Endothelial cell of umbilical vein (primary cell): ENCODE data around the gene ELOVL5. TPM values are rescaled to one million over a fixed set of nuclear protein-coding genes. Genes with fewer than 3 reads are reported as not detected.

Experiments used
- BruUV-seq: library from RNA; stranded (reverse); fragments of 400-500 nt; replicated peaks from 2 replicates; lab custom pipeline; 2021; lab: Mats Ljungman, UMichigan
- CTCF ChIA-PET: fragments of 300-600, 350-600 bp; sonication (Branson Sonifier 250); formaldehyde crosslinking; loops from one replicate; lab custom pipeline; 2021; ENCODE audit warnings: antibody characterized with exemption, inconsistent platforms; lab: Charles Lee
- POLR2A ChIA-PET: fragments of 300-600, 350-600 bp; sonication (Branson Sonifier 250); formaldehyde crosslinking; loops from one replicate; lab custom pipeline; 2021; ENCODE audit warnings: antibody characterized with exemption, inconsistent platforms; lab: Charles Lee
- DNase-seq: peaks from one replicate; pipeline ENCODE4 v3.0.0-alpha.2; 2011; ENCODE audit warnings: low read depth, low spot score
- FAIRE-seq: peaks from 2 replicates; lab custom pipeline; 2011; peaks lifted over from hg19 to GRCh38; lab: Jason Lieb, UNC
- H2AFZ ChIP-seq: 2 replicates; pipeline ENCODE4 v1.6.0; 2012; ENCODE audit warnings: low read depth, low read length, control low read depth, inconsistent platforms
- H3K27ac ChIP-seq: 2 replicates; pipeline ENCODE4 v1.5.1; 2011; ENCODE audit warnings: low read depth, mild to moderate bottlenecking, control low read depth, low read length, moderate library complexity; ENCODE audit not compliant: insufficient read depth
- H3K27me3 ChIP-seq, 2 experiments: 2 replicates each; pipeline versions ENCODE4 v1.6.0 to v1.6.1; 2011; ENCODE audit warnings: low read length in 2 of 2, mixed read lengths in 1 of 2; ENCODE audit not compliant: control insufficient read depth in 2 of 2, insufficient read depth in 2 of 2
- H3K36me3 ChIP-seq, 2 experiments: 2 replicates in 1 of 2; 3 replicates in 1 of 2; pipeline ENCODE4 v1.5.1; 2011; ENCODE audit warnings: low read length in 2 of 2, mild to moderate bottlenecking in 1 of 2, moderate library complexity in 1 of 2; ENCODE audit not compliant: control insufficient read depth in 2 of 2, insufficient read depth in 2 of 2; ENCODE audit errors: extremely low read depth in 1 of 2
- H3K4me1 ChIP-seq: 3 replicates; pipeline ENCODE4 v1.5.1; 2011; ENCODE audit warnings: mild to moderate bottlenecking, low read length; ENCODE audit not compliant: control insufficient read depth, insufficient read depth; ENCODE audit errors: extremely low read depth
- H3K4me2 ChIP-seq: 2 replicates; pipeline ENCODE4 v1.6.1; 2011; ENCODE audit warnings: low read length, control low read depth, mixed read lengths; ENCODE audit not compliant: insufficient read depth
- H3K4me3 ChIP-seq, 3 experiments: fragments of 200-600 bp in 1 of 3; sonication (generic), shearing (Covaris generic) in 1 of 3; replicated peaks in 1 of 3; 2 replicates each; pipeline ENCODE4 v1.5.1; 2011 to 2016; ENCODE audit warnings: control low read depth in 3 of 3, low read length in 3 of 3, mild to moderate bottlenecking in 2 of 3, inconsistent platforms in 1 of 3, low read depth in 1 of 3, moderate library complexity in 1 of 3; ENCODE audit not compliant: insufficient read depth in 1 of 3
- H3K79me2 ChIP-seq: 2 replicates; pipeline ENCODE4 v1.6.0; 2012; ENCODE audit warnings: low read length, inconsistent platforms; ENCODE audit not compliant: control insufficient read depth, insufficient read depth
- H3K9ac ChIP-seq: replicated peaks from 2 replicates; pipeline ENCODE3; 2011; ENCODE audit warnings: low read length, control low read depth; ENCODE audit not compliant: insufficient read depth; ENCODE audit errors: extremely low read depth
- H3K9me1 ChIP-seq: replicated peaks from 3 replicates; pipeline ENCODE4 v1.6.0; 2011; ENCODE audit warnings: mild to moderate bottlenecking, low read length; ENCODE audit not compliant: control insufficient read depth, insufficient read depth; ENCODE audit errors: extremely low read depth
- H3K9me3 ChIP-seq: replicated peaks from 2 replicates; pipeline ENCODE4 v1.5.1; 2012; ENCODE audit warnings: low read length, inconsistent platforms; ENCODE audit not compliant: control insufficient read depth, insufficient read depth
- H4K20me1 ChIP-seq: replicated peaks from 2 replicates; pipeline ENCODE3; 2011; ENCODE audit warnings: mild to moderate bottlenecking, low read length; ENCODE audit not compliant: control insufficient read depth, insufficient read depth; ENCODE audit errors: extremely low read depth
- CTCF ChIP-seq, 2 donors: IDR thresholded peaks; 1 replicate in 1 of 2; 2 replicates in 1 of 2; pipeline ENCODE4 v1.5.1; 2011; ENCODE audit warnings: low read length in 2 of 2, mild to moderate bottlenecking in 2 of 2, moderate library complexity in 2 of 2, control low read depth in 1 of 2, inconsistent platforms in 1 of 2, low read depth in 1 of 2; ENCODE audit not compliant: insufficient read depth in 1 of 2; ENCODE audit errors: extremely low read depth in 1 of 2
- EZH2 ChIP-seq: IDR thresholded peaks from 2 replicates; pipeline ENCODE4 v1.6.1; 2012; ENCODE audit warnings: borderline replicate concordance, low read depth, mild to moderate bottlenecking, moderate library complexity, low read length, inconsistent platforms; ENCODE audit not compliant: severe bottlenecking
- FOS ChIP-seq: IDR thresholded peaks from 2 replicates; pipeline ENCODE4 v1.6.1; 2011; ENCODE audit warnings: mild to moderate bottlenecking, low read length, moderate library complexity, borderline replicate concordance; ENCODE audit not compliant: insufficient read depth
- GATA2 ChIP-seq: IDR thresholded peaks from 2 replicates; pipeline ENCODE4 v1.7.0; 2011; ENCODE audit warnings: low read depth, mild to moderate bottlenecking, moderate library complexity, mixed read lengths, low read length; ENCODE audit not compliant: insufficient read length, insufficient read depth
- JUN ChIP-seq: IDR thresholded peaks from 2 replicates; pipeline ENCODE4 v1.6.1; 2011; ENCODE audit warnings: borderline replicate concordance, low read depth; ENCODE audit not compliant: insufficient read length, insufficient read depth
- MAX ChIP-seq: IDR thresholded peaks from 2 replicates; pipeline ENCODE4 v1.6.1; 2011; ENCODE audit not compliant: insufficient read depth, insufficient read length
- MYC ChIP-seq: IDR thresholded peaks from one replicate; pipeline ENCODE4 v1.6.1; 2011; ENCODE audit warnings: mild to moderate bottlenecking, low read depth, low read length
- POLR2A ChIP-seq: IDR thresholded peaks from 2 replicates; pipeline ENCODE4 v1.6.1; 2012; ENCODE audit warnings: low read depth, mild to moderate bottlenecking, control low read depth, low read length
- POLR2AphosphoS5 ChIP-seq: IDR thresholded peaks from 2 replicates; pipeline ENCODE4 v1.6.1; 2012; ENCODE audit warnings: low read depth, mild to moderate bottlenecking, control low read depth, low read length, moderate library complexity; ENCODE audit not compliant: insufficient read depth
- dilution Hi-C: fragments of 300-500 bp; cut with MboI; formaldehyde crosslinking; loops from one replicate; pipeline ENCODE4 v1.15.0; 2019; ENCODE audit warnings: low sequenced_read_pairs; ENCODE audit not compliant: extremely low pct_ligation_motif_present
- intact Hi-C: fragments of 100-400 bp; cut with micrococcal nuclease; formaldehyde crosslinking; loops from one replicate; pipeline ENCODE4 v1.10.0; 2022
- polyA plus RNA-seq, 4 experiments: library from polyadenylated mRNA; depleted of rRNA in 3 of 4; stranded (reverse) in 3 of 4; unstranded in 1 of 4; fragments of >200 nt; gene quantifications; 2 replicates each; pipeline versions ENCODE4 v1.2.1 to v1.2.3, GENCODE V29; 2011 to 2012; ENCODE audit warnings: missing spikeins in 1 of 4
- total RNA-seq: library from RNA; stranded (reverse); gene quantifications from 2 replicates; pipeline ENCODE4 v1.2.3, GENCODE V29; 2021

ELOVL5 gene
- total and polyA plus RNA-seq, 2 donors (not counting 3 experiments of a cell fraction or from before 2014, with no cell fraction given), result 85.9 to 140 TPM

- Histone ChIP-seq H3K79me2 (no peaks in the 10 kb centered on the region), H4K20me1 (no peaks in the 10 kb centered on the region), H3K4me3 (no peak overlapping the region), H3K27ac (no peak overlapping the region), H3K9me3 (no peaks in the 10 kb centered on the region), H3K36me3 (no peaks in the 10 kb centered on the region), H3K27me3 (peaks cover 9 to 10% of the 10 kb centered on the region in 2 experiments), H3K4me1 (no peaks in the 10 kb centered on the region), H3K9ac (no peak overlapping the region), H3K4me2 (no peak overlapping the region), H2AFZ (no peak overlapping the region), H3K9me1 (no peaks in the 10 kb centered on the region)
- POLR2A ChIA-PET, result no interaction called here
- TF ChIP-seq GATA2 (no peak), JUN (no peak), MYC (no peak), POLR2AphosphoS5 (no peak), CTCF (IDR thresholded peaks at IDR 0.05; ENCODE audit: extremely low read depth in 1 of 2, insufficient read depth in 1 of 2, low read depth in 1 of 2, low read length in 2 of 2) (no peak), POLR2A (no peak), FOS (no peak), EZH2 (no peak), MAX (no peak)
- DNase-seq, result no peak
- intact Hi-C loops (no loop called here), dilution Hi-C loops (no loop called here)
- no TSS peak for BruUV-seq
- CTCF ChIA-PET, result no interaction called here
- FAIRE-seq, result no peak
Observed at GRCh38 chr6:53395986-53396385, 47.2 kb upstream of the ELOVL5 start.
